GM18498 (cell line): Measurements from ENCODE around the gene MSI2.

Experiments
- ATAC-seq: cut with Tn5 transposase; IDR thresholded peaks from one replicate; pipeline ENCODE4 v1.9.1; 2021; ENCODE audit warnings: mild to moderate bottlenecking, moderate library complexity; ENCODE audit not compliant: unreplicated experiment

Gene MSI2

DNA sequence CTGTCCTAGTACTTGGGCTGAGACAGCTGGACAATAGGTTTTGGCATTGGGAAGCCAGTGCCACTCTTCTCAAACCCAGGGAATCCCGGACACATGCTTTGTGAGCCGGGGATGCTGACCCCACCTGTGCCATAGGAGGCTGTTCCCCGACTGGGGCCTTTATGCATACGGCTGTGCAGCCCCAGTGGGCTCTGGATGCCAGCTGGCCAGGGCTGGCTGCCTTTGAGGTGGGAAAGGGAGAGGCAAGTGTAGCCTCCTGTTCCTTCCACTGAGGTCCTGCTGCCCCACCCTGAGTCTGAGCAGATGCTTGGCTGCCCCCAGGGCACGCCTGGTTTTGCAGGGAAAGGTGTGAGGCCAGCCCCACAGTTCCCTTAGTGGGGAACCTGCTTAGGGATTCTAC is 383.1 kb downstream of the MSI2 start:
- no peak for ATAC-seq

DNA sequence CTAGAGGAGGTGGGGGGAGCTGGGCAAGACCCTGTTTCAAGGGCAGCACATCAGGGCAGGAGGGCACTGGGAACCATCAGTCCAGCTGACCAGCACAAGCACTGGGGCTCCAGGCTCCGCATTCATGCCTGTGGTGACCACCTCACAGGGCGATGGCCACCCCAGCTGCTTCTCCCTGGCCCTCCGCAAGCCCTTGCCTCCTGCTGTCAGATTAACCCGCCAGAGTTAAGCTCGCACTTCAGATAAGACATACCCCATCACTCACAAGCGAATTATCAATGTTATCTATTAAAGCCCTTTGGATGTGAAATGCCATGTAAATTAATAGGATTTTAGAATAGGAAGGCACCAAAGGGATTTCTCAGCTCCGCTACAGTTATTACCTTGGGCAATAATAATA is 383.8 kb downstream of the MSI2 start:
- ATAC-seq: no peak

DNA sequence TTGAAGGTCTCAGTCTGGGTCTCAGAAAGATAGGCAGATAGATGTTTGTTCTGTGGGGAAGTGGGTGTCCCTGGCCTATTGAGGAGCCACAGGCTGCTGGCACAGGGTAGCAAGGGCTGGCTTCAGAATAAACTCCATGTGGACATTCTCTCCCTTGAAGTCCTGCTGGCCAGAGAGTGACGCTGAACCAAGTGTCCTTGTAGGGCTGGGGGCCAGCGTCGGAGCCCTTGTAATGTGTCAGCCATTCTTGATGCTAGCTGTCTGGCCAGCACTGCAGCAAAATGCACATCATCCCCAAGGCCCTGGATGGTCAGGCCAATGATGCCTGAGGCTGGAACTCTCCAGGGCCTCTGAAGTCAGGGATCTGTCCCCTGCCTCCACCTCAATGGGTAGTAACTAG is 385.4 kb downstream of the MSI2 start:
- no peak for ATAC-seq

DNA sequence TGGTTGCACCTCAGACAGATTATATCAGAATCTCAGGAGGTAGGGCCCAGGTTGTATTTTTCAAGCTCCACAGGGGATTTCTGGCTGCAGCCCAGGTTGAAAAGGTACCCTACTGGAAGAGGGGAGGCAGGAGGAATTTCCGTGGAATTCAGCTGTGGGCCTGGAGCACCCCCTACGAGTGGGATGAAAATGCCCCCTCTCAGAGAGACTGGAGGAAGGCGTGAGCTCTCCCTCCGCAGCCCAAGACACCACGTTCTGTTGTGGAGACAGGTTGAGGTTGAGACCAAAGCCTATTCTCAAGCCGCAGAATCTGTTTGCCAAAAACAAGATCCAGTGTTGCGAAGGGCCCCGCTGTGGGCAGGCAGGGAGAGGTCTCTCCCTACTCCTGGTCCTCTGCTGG is 386.7 kb downstream of the MSI2 start:
- no peak for ATAC-seq

DNA sequence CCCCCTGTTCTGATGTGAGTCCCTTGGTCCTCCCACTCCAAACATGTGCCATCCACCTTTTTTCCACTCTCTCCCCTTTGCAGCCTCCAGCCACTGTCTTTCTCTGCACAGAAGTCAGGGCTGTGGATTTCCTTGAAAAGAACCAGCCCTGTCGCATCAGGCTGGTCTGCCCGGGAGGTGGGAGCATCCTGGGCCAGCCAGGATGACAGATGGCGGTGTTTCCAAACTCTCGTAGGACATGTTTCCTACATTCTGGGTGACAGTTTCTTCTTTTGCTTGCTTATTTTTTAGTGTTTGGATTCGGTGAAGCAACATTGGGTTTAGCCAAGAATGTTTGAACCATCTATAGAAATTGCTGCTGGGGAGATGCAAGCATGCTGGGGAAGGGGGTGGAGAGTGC is 388.0 kb downstream of the MSI2 start:
- ATAC-seq: no peak

DNA sequence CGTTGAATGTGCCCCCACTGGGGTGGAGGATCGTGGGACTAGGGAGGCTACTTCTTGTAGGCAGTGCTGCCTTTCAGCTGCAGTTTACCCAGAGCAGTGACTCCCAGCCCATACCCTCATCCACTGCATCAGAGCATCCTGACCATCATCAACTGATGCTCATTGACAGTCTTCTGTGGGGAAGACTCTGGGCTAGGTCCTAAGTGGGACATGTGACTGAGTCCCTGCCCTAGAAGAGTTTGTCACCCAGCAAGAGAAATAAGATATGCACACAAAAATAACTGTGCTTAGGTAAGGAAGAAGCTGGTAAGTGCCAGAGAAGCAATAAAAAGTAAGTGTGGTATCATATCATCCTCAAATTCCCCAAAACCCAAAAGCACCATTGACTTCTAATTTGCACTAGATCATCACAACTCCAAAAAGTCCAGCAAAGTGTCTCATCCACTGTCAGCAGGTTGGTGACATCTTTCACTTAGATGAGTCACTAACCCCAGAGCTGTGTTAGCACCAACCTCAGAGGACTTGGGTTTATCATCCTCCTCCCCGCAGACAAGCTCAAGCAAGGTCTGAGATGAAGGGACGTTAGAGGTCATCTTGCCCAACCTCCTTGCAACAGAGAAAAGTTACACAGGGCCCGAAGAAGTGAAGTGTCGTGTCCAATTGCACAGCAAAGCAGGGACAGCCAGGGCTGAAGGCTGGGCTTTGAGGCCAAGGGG is 389.8 kb downstream of the MSI2 start:
- ATAC-seq: no peak

DNA sequence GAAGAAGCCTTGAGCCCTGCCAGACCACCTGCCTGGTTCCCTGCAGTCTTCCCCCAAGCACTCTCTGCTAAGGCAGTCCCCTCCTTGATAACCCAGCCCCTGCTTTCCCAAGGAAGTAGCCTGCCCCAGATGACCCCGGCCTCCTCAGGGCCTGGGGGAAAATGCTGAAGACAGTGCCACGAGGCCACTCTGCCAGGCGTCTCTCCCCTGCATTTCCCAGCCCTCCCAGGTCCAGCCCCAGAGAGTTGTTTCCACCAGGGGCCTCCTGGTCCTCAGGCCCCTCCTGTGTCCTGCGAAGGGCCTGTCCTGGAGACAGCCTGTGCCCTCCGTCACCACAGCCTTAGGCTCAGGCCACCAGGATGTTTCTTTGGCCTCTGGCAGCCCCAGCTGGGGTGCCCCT is 392.4 kb downstream of the MSI2 start:
- no peak for ATAC-seq

DNA sequence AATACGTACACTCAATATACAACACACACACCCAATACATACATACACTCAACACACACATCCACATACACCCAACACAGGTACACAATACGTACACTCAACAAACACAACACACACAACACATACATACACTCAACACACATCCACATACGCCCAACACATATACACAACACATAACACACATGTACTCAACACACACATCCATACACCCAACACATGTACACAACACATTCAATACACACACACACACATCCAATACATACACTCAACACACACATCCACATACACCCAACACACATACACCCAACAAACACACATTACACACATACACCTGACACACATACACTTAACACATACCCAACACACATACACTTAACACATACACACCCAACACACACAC is 392.9 kb downstream of the MSI2 start:
- ATAC-seq: no peak

DNA sequence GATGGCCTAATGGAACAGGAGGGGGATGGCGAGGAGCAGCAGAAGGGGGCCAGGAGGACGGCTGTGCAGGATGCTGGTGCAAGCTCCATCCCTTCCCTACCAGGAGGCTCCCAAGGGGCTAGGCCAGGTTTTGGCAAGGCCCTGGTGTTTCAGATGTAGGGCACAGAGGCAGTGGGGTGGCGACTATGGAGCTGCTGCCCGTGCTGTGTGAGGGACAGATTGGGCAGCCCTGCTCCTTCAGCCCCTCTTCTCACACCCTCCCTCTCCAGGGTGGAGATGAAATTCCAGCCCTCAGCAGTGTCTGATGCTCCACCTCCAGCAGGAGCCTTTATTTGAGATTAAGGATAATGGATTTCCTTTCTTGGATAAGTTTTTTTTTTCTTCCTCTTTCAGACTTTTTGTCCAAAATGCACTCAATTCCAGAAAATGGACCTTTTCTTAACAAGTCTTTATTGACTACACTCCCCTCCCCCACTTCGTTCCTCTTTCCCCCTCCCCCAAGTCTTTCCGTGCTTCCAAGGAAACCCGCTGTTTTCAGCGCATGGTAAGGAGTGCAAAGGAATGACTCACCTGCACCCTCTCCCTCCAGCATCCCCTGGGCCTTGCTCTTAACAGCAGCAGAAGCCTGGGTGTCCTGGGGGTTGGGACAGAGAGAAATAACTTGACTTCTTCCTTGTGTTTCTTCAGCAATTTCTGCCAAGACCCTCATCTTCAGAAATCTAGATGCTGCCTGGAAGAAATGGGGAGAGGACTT is 393.6 kb downstream of the MSI2 start:
- ATAC-seq: no peak

DNA sequence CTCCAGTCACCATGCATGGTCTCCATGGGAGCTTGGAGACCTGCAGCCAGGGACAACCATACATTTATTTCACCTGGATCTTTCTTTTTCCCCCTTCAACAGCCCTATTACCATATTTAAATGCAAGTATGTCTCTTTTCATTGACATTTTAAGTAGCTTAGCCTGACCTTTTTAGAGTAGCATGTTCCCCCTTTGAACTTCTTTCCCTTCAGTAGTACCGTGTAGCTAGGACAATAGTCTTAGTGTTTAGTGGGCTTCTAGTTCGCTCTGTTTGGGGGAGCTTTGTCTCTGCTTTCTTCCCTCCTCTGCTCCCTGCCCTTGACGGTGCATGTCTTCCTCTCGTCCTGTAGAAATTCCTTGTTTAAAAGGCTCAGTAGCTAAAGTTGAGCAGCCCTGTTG is 394.2 kb downstream of the MSI2 start:
- ATAC-seq: no peak

DNA sequence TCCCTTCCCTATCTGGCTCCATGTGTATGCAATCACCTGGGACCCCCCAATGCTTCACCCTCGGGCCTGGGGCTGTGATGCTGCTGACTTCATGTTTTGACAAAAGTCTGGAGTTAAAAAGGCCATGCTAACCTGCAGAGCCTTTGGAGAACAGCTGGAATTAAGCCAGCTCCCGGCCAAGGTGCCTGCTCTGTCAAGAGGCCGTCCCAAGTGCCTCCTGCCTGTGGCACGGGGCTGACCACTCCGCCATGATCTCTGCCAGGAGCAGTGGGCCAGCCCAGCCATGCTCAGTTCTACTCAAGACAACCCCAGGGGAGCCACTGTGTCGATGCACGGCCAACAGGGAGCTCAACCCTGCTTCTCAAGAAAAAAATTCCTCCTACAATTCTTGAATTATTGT is 395.1 kb downstream of the MSI2 start:
- ATAC-seq: no peak

DNA sequence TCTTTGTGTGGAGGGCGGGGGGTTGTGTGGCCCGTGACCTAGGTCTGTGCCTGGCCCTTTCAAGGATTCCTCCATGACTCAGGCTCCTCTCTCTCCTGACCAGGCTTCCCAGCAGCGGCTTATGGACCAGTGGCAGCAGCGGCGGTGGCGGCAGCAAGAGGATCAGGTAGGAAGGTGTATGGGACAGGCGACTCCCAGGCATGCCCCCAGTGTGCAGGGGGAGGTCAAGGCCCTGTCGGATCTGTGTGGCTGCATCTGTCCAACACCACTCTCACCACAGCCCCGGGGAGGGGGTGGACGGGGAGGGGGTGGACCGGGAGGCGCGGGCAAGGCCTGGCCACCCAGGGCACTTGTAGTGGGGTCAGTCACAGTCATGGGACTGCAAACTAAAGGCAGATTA is 395.7 kb downstream of the MSI2 start:
- ATAC-seq: no peak

DNA sequence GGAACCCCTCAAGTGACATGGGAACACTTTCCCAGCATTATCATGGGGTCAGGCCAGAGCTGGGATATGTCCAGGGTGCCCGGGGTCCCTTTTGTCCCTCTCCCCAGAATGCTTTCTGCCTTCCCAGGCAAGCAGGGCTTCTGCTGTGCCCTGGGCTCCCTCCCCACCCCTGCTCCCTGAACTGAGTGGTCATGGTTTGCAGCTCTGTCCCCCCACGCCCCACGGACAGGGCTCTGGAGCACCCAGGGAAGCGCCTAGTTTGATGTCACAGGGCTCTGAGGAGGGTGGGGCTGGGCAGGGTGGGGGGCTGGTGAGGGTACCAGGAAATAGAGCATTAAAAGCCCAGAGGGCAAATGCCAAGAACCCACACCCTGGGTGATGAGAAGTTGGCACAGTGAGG is 396.5 kb downstream of the MSI2 start:
- no peak for ATAC-seq

DNA sequence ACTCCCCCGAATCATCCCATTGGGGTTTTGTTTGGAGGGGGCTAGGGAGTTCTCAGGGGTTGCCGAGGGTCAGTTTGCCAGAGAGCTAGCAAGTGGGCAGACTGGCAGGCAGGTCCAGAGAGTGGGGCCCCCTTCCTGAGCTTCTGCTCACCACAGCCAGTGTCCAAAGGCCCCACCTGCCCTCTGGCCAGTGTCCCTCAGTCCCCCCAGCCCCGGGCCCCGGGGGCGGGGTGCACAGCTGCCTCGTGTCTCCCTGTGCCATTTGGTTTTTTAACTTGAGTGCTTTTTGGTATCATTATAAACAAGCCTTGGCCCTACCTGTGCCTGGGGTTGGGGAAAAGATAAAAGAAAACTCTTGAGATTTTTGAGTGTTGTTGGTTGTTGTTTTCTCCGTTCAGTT is 397.0 kb downstream of the MSI2 start:
- ATAC-seq: no peak

DNA sequence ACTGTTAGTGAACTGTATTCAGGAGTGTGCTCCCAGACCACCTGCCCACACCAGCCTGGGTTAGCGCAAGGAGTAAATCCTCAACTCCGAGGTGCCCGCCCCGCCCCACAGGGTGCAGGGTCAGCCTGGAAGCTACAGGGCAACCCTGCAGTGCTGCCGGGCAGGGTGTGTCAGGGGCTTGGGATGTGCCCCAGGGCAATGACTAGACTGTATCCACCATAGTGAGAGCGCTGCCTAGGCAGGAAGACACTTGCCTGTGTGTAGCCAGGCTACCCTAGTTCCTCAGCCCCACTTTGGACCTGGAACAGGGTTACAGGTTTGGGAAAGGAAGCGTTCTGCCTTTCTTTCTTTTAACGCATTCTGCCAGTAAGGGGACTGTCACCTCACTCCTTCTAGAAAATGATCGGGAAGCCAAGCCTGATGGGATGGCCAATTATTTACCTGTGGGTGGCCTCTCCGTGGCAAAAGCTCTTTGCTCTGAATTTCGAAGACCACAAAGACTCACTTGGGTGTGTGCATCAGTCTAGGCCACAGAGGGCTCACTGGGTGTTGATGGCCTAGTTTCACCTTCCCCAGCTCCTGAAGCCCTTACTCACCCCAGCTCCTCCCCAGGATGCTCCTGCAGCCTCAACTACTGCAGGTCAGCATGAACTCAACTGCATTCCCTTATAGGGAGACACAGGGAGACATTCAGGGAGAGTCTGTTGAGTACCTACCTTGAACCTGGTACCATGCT is 397.9 kb downstream of the MSI2 start:
- no peak for ATAC-seq

DNA sequence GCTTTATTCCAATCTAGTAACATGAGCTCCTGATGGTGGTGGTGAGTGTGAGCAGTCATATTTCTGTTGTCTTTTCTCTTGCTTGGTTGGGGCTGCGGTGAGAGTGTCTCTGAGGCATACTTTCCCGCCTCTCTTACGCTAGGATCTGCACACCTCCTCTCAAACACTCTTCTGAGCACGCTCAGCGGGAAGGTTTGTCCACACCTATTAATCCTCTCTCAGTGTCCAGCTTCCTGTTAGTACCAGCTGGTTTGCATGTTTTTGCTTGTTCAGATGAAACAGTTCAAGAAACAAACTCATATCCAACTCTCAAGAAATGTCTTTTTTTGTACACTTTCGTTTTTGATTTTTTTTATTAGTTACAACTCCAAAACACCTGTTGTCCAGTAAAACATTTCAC is 399.2 kb downstream of the MSI2 start:
- no peak for ATAC-seq

DNA sequence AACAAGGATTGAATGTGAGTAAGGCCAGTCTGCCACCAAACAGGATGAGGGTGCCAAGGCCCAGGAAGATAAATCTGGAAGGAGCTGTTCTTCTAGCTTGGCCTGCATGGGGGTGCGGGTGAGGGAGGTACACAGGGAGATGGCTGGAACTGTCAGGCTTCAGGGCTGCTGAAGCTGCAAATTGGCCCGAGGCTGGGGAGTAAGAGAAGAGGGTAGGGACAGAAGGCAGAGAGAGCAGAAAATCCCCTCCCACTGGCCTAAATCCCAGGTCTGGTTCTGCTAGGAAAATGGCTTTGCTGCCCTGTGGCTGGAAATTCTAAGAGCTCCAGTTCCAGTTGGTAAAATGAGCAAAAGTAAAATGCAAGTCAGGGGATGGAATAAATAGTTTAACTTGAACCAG is 400.9 kb downstream of the MSI2 start:
- no peak for ATAC-seq

DNA sequence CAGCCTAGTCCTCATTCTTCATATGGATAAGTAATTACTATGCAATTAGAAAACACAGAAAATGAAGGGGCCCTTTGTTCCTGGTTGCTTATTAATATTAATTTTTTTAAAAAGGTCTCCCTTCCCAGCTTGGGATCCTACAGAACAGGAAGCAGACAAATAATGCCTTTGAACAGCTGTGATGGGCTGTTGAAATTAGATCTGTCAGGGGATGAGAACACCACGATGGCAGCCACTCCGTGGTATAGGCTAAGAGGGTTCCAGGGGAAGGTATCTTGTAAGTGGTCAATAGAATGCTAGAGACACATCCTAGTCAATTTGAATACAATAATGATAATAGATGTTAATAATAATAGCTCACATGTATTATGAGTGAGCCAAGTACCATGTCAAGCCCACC is 405.7 kb downstream of the MSI2 start:
- ATAC-seq: no peak

DNA sequence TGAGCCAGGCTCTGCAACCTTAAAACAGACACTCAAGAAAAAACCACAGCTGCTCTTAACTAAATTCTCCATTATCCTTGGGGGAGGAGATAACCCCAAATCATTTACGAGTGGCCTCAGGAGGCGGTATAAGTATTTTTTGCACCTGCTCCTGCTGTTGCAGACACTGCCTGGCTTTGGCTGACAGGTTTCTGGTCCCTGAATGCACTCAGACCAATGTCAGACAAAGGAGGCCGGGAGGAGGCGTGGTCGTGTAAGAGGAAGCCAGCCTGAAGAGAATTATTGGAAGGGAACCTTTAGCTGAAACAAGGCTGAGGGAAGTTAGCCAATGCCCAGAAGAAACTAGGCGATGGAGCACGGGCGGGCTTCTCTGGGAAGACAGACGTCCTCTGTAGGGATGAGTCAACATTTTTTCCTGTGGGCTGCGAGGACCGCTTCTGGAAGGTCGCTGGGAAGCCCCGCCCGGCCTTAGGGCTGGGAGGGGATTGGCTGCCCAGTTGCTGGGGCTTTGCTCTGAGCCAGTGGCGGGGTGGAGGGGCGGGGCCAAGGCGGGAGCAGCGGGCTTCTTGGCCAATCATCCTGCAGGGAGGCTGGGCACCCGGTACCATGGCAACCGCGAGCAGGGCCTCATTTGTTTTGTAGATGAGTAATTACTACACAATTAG is 406.5 kb downstream of the MSI2 start:
- no peak for ATAC-seq

DNA sequence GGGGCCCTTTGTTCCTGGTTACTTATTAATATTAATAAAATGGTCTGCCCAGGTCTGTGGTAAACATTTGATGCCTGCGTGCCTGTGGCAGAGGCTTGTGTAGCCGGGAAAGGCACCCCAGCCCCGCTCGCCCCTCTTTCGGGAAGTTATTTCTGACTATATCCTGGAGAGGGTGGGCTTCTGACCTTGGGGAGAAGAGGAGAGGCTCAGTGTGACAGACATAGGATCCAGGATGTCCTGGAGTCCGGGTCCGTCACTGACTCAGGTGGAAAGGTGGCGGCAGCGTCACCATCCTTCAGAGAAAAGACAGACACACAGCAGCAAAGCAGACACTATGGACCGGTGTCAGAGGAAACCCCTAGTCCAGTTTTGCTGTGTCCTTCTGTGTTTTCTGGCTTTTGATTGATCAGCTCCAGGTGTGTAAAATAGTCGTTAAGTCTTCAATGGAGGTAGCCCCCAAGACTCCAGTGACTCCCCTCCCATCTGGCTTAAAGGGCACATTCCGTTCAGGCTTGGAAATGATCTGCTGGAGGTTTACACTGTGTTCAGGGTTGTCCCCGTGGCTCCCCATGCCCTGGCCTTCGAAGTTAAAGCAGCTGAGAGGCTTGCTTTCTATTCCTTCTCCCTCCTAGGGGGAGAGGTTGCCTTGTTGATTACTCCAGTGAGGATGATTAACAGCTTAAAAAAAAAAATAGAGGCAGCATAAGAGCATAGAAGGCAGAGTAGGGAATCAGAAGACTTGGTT is 407.2 kb downstream of the MSI2 start:
- no peak for ATAC-seq

DNA sequence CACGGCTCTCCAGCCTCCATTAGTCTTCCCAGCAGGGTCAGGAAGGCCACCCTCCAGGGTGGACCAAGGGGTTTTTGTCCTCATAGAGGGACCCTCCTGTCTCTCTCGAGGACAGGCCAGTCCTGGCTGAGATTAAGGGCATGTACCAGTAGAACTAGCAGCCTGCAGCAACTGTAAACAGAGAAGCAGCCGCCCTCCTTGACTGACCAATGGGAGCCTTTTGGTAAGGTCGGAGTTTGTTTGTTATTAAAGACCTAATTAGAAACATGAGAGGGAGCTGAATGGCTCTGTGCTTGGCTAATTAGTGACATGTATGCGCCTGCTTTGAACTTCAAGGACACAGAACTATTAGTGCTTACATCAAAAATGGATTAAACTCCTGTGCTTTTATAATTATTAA is 408.8 kb downstream of the MSI2 start:
- no peak for ATAC-seq
